ENCODE data around the gene AAR2.

The AAR2 gene

GRCh38 chr20:36262440-36262839, 26.2 kb downstream of the AAR2 start:
- DNase-seq = no peak

- DNase-seq = no peak
These were observed 28.4 kb downstream of the AAR2 start for GRCh38 chr20:36264426-36265246.

GRCh38 chr20:36266189-36266588, 29.9 kb downstream of the AAR2 start:
- no peak for DNase-seq

GRCh38 chr20:36267605-36268381, 31.5 kb downstream of the AAR2 start:
- no peak for DNase-seq

GRCh38 chr20:36268440-36269342, 32.4 kb downstream of the AAR2 start:
- no peak for DNase-seq

- no peak for DNase-seq
These were observed 33.2 kb downstream of the AAR2 start for GRCh38 chr20:36269507-36269906.

GRCh38 chr20:36270744-36271638, 34.7 kb downstream of the AAR2 start:
- no peak for DNase-seq

- DNase-seq = no peak
These were observed 35.6 kb downstream of the AAR2 start for GRCh38 chr20:36271639-36272546.

- DNase-seq = no peak
These were observed 36.4 kb downstream of the AAR2 start for GRCh38 chr20:36272547-36273220.

- DNase-seq = no peak
These were observed 37.3 kb downstream of the AAR2 start for GRCh38 chr20:36273414-36274180.

- DNase-seq = no peak
These were observed 38.0 kb downstream of the AAR2 start for GRCh38 chr20:36274181-36274841.

GRCh38 chr20:36275011-36275410, 38.7 kb downstream of the AAR2 start:
- DNase-seq = no peak

GRCh38 chr20:36275441-36276189, 39.3 kb downstream of the AAR2 start:
- no peak for DNase-seq

GRCh38 chr20:36277546-36277945, 41.3 kb downstream of the AAR2 start:
- DNase-seq = no peak

GRCh38 chr20:36279362-36279761, 43.1 kb downstream of the AAR2 start:
- no peak for DNase-seq

- DNase-seq = no peak
These were observed 43.5 kb downstream of the AAR2 start for GRCh38 chr20:36279776-36280175.

GRCh38 chr20:36281785-36282380, 45.6 kb downstream of the AAR2 start:
- no peak for DNase-seq

- no peak for DNase-seq
These were observed 48.5 kb downstream of the AAR2 start for GRCh38 chr20:36284751-36285150.

Data from stimulated activated CD4-positive, alpha-beta T cell treated with anti-CD3 and anti-CD28 coated beads, Interleukin-1b, Interleukin-23, amount 100 ng/mL, for 48 hours (primary cell).